ENCODE results near the gene RPL38.

RPL38 gene

DNA sequence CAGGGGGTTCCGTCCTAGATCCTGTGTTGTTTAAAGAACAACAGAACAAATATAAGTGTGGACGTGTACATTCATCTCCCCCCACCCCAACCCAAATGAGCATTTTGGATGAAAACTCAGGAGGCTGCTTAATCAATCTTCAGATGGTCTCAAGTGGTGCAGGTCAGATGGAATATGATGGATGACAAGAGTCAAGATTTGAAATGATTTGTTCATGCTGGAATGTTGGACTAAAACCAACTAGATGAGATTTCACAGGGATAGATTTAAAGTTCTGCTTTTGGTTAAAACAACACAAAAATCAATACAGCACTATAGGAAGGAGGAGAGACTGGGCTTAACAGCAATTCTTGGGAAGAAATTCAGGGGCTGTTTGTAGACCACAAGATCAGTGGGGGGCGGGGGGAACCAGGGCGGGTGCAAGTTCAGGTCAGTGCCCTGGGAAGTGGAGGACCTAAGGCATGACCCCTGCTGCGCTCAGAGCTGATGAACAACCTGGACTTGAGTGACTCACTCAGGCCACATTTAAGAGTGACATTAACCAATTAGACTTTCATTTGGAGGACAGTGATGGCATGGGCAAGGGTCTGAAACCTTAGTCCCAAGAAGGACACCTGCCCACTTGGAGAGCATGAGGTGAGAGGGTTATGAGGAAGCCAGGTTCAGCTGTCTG is 25.0 kb downstream of the RPL38 start:
- no peak for DNase-seq

DNA sequence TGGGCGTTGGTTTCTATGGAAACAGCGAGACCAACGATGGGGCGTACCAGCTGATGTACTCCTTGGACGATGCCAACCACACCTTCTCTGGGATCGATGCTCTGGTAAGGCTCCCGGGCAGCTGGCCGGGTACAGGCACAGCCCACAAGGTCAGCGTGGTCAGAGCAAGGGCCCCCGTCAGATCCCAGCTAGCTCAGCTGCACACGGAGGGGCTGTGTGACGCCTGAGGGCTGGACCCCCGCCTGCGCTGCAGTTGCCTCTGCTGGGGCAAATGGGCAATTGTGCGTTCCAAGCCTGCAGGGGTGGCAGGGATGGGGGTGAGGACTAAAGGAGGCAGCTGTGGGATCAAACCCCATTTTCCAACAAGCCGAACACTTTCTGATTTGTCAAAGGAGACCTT is 27.4 kb downstream of the RPL38 start:
- no peak for DNase-seq

DNA sequence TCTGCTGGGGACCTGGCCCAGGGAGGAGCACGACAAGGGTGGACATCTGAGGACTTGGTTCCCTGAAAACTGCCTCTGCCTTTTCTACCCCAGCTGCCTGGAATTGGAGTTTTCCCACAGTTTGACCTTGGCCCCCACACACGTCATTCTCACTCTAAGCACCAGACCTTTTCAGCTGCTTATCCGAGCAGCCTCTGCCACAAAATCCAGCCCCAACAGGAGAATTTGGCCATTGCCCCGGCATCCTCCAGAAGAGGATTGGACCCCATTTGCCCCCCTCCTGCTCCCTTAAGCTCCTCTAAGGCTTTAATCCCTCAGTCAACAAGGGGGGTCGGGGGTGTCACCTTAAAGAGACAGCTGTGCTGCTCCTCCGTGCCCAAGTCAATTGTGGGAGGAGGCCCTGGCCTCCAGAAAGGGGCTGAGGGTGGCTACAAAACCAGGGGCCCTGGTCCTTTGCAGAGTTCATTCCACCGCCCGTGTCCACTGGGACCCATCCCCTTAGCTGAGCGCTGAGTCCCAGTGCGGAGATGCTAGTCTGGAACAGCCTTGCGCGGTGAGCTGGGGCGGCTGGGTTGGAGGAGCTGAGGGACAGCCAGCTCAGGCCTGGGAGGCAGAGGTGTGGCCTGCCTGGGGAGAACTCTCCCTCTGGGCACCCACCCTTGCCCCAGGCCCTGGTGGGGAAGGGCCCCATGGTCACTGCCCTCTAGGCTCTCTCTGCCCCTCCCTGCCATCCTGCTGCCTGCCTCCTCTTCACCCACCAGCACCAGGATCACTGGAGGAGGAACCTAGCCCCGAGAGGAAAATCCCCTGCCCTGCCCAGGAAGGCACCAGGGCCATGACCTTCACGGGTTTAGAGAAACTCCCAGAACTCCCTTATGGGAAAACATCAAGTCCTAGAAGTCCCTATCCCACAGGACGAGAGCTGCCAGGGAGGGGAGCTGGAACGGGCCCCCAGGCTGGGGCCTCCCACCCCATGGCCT is 28.7 kb downstream of the RPL38 start:
- DNase-seq = no peak

- no peak for DNase-seq
Measured at GRCh38 chr17:74233937-74234336, 30.5 kb downstream of the RPL38 start.

GRCh38 chr17:74234486-74234885 is 31.0 kb downstream of the RPL38 start:
- DNase-seq = no peak

GRCh38 chr17:74235040-74235581 is 31.6 kb downstream of the RPL38 start:
- DNase-seq = no peak

GRCh38 chr17:74235911-74236371 is 32.5 kb downstream of the RPL38 start:
- DNase-seq = no peak

- DNase-seq = no peak
Measured at GRCh38 chr17:74237321-74237720, 33.8 kb downstream of the RPL38 start.

DNA sequence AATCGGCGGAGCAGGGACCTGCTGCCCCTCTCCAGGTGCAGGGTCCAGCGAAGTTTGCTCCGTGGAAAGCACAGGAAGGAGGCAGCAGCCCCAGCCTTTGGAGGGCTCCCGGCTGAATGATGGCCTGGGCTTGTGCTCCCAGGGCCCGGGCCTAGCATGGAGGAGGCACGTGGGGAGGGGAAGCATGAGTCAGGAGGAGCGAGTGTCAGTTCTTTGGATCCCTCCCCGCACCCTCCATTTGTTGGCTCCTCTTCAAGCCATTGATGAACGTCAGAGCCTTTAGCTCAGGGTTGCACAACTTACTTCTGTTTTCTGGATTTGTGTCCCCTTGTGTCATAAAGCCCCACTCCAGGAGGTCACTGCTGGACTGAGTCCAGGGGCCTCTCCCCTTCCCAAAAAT is 35.7 kb downstream of the RPL38 start:
- no peak for DNase-seq

DNA sequence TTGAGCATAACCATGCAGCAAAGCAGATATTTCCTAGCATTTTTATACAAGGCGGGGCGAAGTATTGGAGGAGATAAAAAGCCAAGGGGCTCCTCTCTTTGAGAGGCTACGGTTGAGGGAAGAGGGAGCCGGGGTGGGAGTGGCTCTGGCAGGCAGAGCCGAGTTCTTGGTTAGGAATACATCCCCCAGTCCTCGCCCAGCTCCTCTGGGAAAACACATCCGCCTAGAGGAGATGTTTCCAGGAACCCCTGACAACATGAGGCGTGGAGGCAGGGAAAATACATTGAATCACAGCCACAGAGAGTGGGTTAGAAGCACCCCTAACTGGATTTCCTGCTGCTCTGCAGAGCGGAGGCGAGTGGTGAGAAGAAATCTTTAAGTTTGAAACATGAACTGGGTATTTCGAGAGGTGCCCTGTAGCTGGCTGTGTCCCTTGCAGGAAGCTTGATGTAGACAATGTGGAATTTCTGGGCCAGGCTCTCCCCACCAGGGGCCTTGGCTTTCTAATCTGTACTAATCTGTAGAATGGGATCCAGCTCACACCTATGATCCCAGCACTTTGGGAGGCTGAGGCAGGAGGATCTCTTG is 37.2 kb downstream of the RPL38 start:
- DNase-seq = no peak

GRCh38 chr17:74241431-74241830 is 38.0 kb downstream of the RPL38 start:
- no peak for DNase-seq

DNA sequence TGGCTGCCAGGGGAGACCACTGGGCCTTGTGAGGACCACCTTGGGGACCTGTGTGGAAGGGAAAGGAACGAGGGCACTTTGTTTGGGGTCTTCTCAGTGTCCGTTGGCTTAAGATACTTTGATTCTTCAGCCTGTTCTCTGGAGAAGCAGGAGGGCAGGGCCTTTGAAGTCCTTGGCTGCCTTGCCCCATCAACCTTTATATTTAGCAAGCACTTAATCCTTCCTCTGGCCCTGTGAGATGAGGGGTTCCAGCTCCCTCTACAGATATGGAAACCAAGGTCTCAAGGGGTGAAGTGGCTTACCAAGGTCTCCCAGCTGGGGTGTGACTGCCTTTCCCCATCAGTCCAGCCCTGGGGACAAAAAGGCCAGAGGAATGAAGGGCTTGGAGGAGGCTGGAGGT is 38.4 kb downstream of the RPL38 start:
- DNase-seq = no peak

DNA sequence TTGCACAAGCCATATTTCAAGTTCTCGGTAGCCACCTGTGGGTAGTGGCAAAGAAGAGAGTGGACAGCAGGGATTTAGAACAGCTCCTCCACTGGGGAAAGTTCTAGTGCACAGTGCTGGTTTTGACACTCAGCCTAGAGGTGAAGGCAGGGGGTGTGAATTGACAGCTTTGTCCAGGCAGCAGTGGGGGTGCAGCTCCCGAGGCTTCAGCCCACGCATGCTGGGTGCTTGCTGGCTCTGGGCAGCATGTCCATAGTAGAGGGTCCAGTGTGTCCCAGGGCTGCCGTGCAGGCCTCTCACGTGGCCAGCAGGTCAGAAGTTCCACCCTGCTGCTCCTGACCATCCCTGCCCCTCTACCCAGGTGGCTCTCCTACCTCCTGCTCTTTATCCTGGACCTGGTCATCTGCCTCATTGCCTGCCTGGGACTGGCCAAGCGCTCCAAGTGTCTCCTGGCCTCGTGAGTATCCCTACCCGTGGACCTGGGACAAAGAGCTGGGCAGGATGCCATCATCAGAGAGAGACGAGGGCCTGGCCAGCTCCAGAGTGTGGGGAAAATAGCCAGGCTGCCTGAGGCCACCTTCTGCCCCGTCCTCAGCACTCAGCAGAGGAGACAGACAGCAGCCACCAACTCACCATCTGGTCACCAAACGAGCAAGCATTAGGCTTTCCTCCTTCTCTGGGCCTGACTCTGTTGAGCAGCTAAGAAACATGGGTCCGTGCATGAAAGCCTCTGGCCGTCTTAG is 39.7 kb downstream of the RPL38 start:
- no peak for DNase-seq

DNA sequence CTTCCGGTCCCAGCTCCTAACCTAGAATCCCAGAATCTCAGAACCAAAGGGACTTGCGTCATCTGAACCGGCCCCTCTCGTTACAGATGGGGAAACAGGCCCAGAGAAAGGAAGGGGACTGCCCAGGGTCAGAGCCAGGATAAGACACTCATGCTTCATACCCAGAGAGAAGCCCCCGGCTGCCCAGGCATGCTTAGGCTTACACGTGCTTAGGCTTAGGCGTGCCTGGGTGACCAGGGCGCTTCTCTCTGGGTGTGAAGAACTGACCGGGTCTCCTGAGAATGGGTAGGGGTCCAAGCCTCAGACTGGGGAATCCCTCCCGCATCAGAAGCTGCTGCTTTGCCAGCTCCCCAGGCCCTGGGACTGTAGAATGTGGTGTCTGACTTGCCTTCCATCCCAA is 40.6 kb downstream of the RPL38 start:
- no peak for DNase-seq

DNA sequence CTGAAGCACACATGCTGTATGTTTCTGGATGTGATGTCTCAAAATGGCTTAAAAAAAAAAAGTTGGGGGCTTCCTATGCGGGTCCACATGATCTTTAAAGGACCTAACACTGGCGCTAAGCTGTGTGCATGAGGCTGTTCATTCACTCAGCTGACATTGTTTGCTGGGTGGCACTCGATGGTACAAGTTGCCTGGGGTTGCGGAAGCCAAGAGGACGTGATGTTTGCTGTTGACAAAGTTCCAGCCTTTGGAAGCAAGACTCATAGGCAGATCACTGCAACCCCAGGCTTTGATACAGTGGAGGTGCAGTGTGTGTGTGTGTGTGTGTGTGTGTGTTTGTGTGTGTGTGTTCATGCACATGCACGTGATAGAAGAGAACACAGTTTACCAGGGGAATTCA is 41.1 kb downstream of the RPL38 start:
- no peak for DNase-seq

- no peak for DNase-seq
Measured at GRCh38 chr17:74245145-74245831, 41.8 kb downstream of the RPL38 start.

GRCh38 chr17:74245871-74246270 is 42.4 kb downstream of the RPL38 start:
- no peak for DNase-seq

DNA sequence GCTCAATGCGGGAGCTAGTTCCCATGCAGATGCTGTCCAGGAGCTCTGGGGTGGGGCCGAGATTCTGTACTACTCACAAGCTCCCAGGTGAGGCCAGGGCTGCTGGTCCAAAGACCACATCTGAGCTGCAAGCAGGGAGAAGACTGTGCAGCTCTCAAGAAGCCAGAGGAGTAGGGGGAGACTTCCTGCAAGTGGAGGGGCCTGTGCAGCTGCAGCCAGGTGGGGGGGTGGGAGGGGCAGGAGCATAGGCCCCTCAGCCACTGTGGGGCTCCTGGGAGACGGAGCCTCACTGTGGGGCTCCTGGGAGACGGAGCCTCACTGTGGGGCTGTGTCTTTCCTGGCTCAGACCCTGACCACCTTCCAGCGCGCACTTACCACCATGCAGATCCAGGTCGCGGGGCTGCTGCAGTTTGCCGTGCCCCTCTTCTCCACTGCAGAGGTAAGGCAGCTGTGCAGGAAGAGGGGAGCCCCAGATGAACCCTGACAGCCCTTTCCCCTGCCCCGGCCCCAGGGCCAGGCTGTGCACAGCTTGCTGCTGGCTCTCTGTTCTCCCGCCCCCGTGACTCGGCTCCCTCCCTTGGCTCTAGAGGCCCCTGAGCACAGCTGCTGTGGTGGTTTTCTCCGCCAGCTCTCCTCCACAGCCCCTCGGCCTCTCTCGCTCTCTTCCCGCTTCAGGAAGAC is 46.3 kb downstream of the RPL38 start:
- no peak for DNase-seq

DNA sequence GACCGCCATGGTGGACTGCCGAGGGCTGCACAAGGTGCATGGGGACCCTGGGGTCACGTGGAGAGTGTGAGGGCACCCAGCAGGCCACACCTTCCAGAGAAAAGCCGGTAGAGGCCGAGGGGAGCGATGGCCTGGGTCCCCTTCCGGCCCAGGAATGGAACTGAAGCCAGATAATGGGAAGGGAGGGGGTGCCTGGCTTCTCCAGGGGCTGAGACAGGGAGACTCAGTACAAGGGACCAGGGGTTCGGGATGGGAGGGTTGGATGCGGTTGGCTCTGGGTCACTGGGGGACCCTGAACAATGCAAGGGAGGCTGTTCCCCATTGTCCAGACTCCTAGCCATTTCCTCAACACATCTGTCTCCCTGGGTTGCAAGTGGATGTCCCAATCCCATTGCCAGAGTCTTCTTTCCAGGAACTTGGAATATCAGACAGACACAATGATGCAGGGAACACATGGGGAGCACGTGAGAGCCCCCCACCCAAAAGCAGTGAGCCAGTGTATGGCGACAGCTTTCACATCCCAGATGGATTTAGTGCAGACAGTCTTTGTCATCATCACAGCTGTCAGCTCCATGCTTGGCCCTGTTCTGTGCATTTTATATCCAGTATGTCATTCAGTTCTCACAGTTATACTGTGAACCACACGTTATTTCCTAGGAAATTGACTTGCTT is 47.0 kb downstream of the RPL38 start:
- DNase-seq = no peak

DNA sequence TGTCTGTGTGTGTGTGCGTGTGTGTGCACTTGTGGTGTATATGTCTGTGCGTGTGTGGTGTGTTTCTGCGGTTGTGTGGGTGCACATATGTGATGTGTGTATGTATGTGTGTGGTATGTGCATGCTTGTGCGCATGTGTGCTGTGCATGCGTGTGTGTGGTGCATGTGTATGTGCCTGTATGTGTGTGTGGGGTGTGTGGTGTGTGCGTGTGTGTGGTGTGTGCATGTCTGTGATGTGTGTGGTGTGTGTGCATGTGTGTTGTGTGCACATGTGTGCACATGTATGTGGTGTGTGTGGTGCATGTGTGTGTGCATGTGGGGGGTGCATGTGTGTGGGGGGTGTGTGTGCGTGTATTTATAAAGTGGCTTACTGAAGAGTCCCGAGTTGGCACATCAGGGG is 47.6 kb downstream of the RPL38 start:
- no peak for DNase-seq

DNA sequence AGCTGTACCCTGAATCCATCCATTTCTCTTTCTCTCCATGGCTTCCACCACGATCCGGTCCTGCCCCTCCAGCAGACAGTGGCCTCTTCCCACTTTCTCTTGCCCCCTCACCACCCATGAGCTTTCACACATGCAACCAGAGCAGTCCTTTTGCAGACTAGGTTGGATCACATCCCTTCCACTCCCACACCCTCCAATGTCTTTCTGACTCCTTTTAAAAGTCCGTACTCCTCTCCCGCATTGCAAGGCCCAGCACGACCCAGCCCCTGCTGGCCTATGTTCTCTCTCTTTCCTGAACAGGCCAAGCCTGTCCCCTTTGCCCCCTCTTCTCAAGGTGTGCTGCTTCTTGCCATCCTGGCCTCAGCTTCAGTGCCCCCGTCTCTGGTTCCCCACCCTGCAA is 48.1 kb downstream of the RPL38 start:
- DNase-seq = no peak

All from activated T-cell treated with anti-CD3 and anti-CD28 coated beads, Interleukin-2, amount 50 U/mL, for 1 hour (primary cell).